Measurements from ENCODE around the gene GUSB. TPM values are rescaled to one million over a fixed set of nuclear protein-coding genes. Genes with fewer than 3 reads are reported as not detected.

GUSB gene
- total and polyA plus RNA-seq, 2 donors (not counting 3 experiments of a cell fraction or from before 2014, with no cell fraction given), result 55.7 to 107 TPM

GRCh38 chr7:65912237-65912636 is 69.8 kb downstream of the GUSB start:
- DNase-seq (ENCODE audit: low read depth, low spot score), result no peak
- BruUV-seq (replicated peaks), result no TSS peak
- dilution Hi-C loops (cut with MboI; ENCODE audit: extremely low pct_ligation_motif_present, low sequenced_read_pairs), result no loop called here

More at GRCh38 chr7:65912237-65912636, 69.8 kb downstream of the GUSB start:
- no peaks in the 10 kb centered on the region for H3K36me3 ChIP-seq (ENCODE audit: control insufficient read depth in 2 of 2, extremely low read depth in 1 of 2, insufficient read depth in 2 of 2, low read length in 2 of 2)
- TF ChIP-seq MYC (IDR thresholded peaks at IDR 0.05; ENCODE audit: low read depth, low read length) (no peak), POLR2AphosphoS5 (IDR thresholded peaks at IDR 0.05; ENCODE audit: insufficient read depth, low read depth, low read length) (no peak), POLR2A (IDR thresholded peaks at IDR 0.05; ENCODE audit: low read depth, low read length) (no peak), EZH2 (IDR thresholded peaks at IDR 0.05; ENCODE audit: borderline replicate concordance, low read depth, low read length, severe bottlenecking) (no peak), MAX (IDR thresholded peaks at IDR 0.05; ENCODE audit: insufficient read depth, insufficient read length) (no peak), JUN (IDR thresholded peaks at IDR 0.05; ENCODE audit: borderline replicate concordance, insufficient read depth, insufficient read length, low read depth) (no peak), GATA2 (IDR thresholded peaks at IDR 0.05; ENCODE audit: insufficient read depth, insufficient read length, low read depth, low read length) (no peak), CTCF (IDR thresholded peaks at IDR 0.05; ENCODE audit: extremely low read depth in 1 of 2, insufficient read depth in 1 of 2, low read depth in 1 of 2, low read length in 2 of 2) (no peak), FOS (IDR thresholded peaks at IDR 0.05; ENCODE audit: borderline replicate concordance, insufficient read depth, low read length) (no peak)
- no peaks in the 10 kb centered on the region for H3K4me1 ChIP-seq (ENCODE audit: control insufficient read depth, extremely low read depth, insufficient read depth, low read length)
- no peak overlapping the region for H3K27ac ChIP-seq (ENCODE audit: insufficient read depth, low read depth, low read length)
- peaks cover 19% of the 10 kb centered on the region for H3K79me2 ChIP-seq (ENCODE audit: control insufficient read depth, insufficient read depth, low read length)
- no peak overlapping the region for H3K4me2 ChIP-seq (ENCODE audit: insufficient read depth, low read length)
- no peak overlapping the region for H3K9ac ChIP-seq (replicated peaks; ENCODE audit: extremely low read depth, insufficient read depth, low read length)
- H3K27me3 ChIP-seq (ENCODE audit: control insufficient read depth in 2 of 2, insufficient read depth in 2 of 2, low read length in 2 of 2), result no peaks in the 10 kb centered on the region
- H2AFZ ChIP-seq (ENCODE audit: low read depth, low read length), result no peak overlapping the region
- H3K4me3 ChIP-seq (replicated peaks in 1 of 3; ENCODE audit: insufficient read depth in 1 of 3, low read depth in 1 of 3, low read length in 3 of 3), result no peak overlapping the region
- H3K9me1 ChIP-seq (replicated peaks; ENCODE audit: control insufficient read depth, extremely low read depth, insufficient read depth, low read length), result no peaks in the 10 kb centered on the region
- peaks cover 3% of the 10 kb centered on the region for H4K20me1 ChIP-seq (replicated peaks; ENCODE audit: control insufficient read depth, extremely low read depth, insufficient read depth, low read length)
- FAIRE-seq, result no peak
- ChIA-PET POLR2A (no interaction called here), CTCF (interaction anchor here (0.5 kb wide), 1 partner anchor 17 kb away, joined by 3 read pairs; no protein-coding TSS in a partner anchor)
- intact Hi-C loops (cut with micrococcal nuclease), result no loop called here
- no peaks in the 10 kb centered on the region for H3K9me3 ChIP-seq (replicated peaks; ENCODE audit: control insufficient read depth, insufficient read depth, low read length)

Small RNA genes lying within 50 kb of the gene (small RNA-seq; reads per million reads assigned to genes)
- gene AC073261.1 (ENCODE audit: insufficient read depth, insufficient read length, low read depth, low replicate concordance), result not detected

Other genes starting within 250 kb of the GUSB start
- gene VKORC1L1, start 109.1 kb downstream of the GUSB start, total RNA-seq, result 36.6 and 36.7 TPM in 2 replicates
- 14.1 and 14.5 TPM in 2 replicates for gene VKORC1L1, start 109.1 kb downstream of the GUSB start, polyA plus RNA-seq
- gene ASL, start 93.6 kb upstream of the GUSB start, total RNA-seq, result 48.4 and 50.5 TPM in 2 replicates
- 57.8 and 62.4 TPM in 2 replicates for gene ASL, start 93.6 kb upstream of the GUSB start, polyA plus RNA-seq
- gene CRCP, start 132.6 kb upstream of the GUSB start, total RNA-seq, result 20.3 and 29.7 TPM in 2 replicates
- gene CRCP, start 132.6 kb upstream of the GUSB start, polyA plus RNA-seq, result 9.9 and 14.2 TPM in 2 replicates
- gene TPST1, start 223.1 kb upstream of the GUSB start, total RNA-seq, result 18.7 and 19.1 TPM in 2 replicates
- 17.3 and 21.0 TPM in 2 replicates for gene TPST1, start 223.1 kb upstream of the GUSB start, polyA plus RNA-seq